K562 (cell line): ENCODE data around the gene CD46. TPM values are rescaled to one million over a fixed set of nuclear protein-coding genes. Genes with fewer than 3 reads are reported as not detected.

Experiments used
- CREB3L1 ChIP-seq: fragments of 450-650 bp; IDR thresholded peaks from 2 replicates; pipeline ENCODE4 v1.6.1; 2014; ENCODE audit warnings: low read depth, mild to moderate bottlenecking, moderate library complexity, borderline replicate concordance
- CREB5 ChIP-seq: fragments of 250-450 bp; sonication (Bioruptor Pico); IDR thresholded peaks from 2 replicates; pipeline ENCODE4 v1.5.0; 2020; ENCODE audit warnings: mild to moderate bottlenecking
- GTF2A2 ChIP-seq: IDR thresholded peaks from 2 replicates; pipeline ENCODE4 v1.6.1; 2016; ENCODE audit warnings: mild to moderate bottlenecking, missing genetic modification characterization, missing compliant biosample characterization
- HDAC1 ChIP-seq, 2 experiments: fragments of 450-650 bp; IDR thresholded peaks; 2 replicates each; pipeline ENCODE4 v1.6.1; 2016 to 2017; ENCODE audit warnings: inconsistent platforms in 1 of 2, mild to moderate bottlenecking in 1 of 2, moderate library complexity in 1 of 2
- HMG20A ChIP-seq: fragments of 450-650 bp; formaldehyde crosslinking; conservative IDR thresholded peaks from 2 replicates; pipeline ENCODE4 v1.4.0; 2020; ENCODE audit warnings: mild to moderate bottlenecking, mixed read lengths
- HSF4 ChIP-seq: fragments of 250-450 bp; sonication (Bioruptor Pico); IDR thresholded peaks from 2 replicates; pipeline ENCODE4 v2.1.2; 2022; ENCODE audit warnings: mild to moderate bottlenecking, moderate library complexity, borderline replicate concordance
- JUN ChIP-seq, 2 experiments: sonication (generic) in 1 of 2; formaldehyde crosslinking in 1 of 2; IDR thresholded peaks; 2 replicates each; pipeline versions ENCODE4 v1.6.1 to v1.8.0; 2012 to 2022; ENCODE audit warnings: borderline replicate concordance in 2 of 2, mild to moderate bottlenecking in 2 of 2, improper control_type of control experiment in 1 of 2, low read depth in 1 of 2, low read length in 1 of 2, missing genetic modification reagents in 1 of 2
- MTA3 ChIP-seq: fragments of 450-650 bp; formaldehyde crosslinking; IDR thresholded peaks from 2 replicates; pipeline ENCODE4 v1.6.1; 2017; ENCODE audit warnings: mild to moderate bottlenecking, borderline replicate concordance
- POLR2AphosphoS2 ChIP-seq: IDR thresholded peaks from 2 replicates; pipeline ENCODE4 v1.6.1; 2012; ENCODE audit warnings: low read length, improper control_type of control experiment
- VEZF1 ChIP-seq: fragments of 200-800 bp; sonication (Bioruptor generic); IDR thresholded peaks from 2 replicates; pipeline ENCODE4 v1.6.1; 2017; ENCODE audit warnings: missing genetic modification characterization, missing compliant biosample characterization
- ZBTB1 ChIP-seq: sonication (generic); formaldehyde crosslinking; IDR thresholded peaks from 2 replicates; pipeline ENCODE4 v1.8.1; 2023; ENCODE audit warnings: missing genetic modification reagents, low read depth, mild to moderate bottlenecking, borderline replicate concordance
- ZNF583 ChIP-seq: fragments of 250-450 bp; sonication (Bioruptor Pico); IDR thresholded peaks from 2 replicates; pipeline ENCODE4 v1.4.0; 2020
- ZNF586 ChIP-seq: fragments of 450-650 bp; formaldehyde crosslinking; conservative IDR thresholded peaks from 2 replicates; pipeline ENCODE4 v1.4.0; 2020; ENCODE audit warnings: mild to moderate bottlenecking, moderate library complexity
- ZNF717 ChIP-seq: fragments of 250-450 bp; sonication (Bioruptor Pico); IDR thresholded peaks from 2 replicates; pipeline ENCODE4 v1.5.0; 2021
- polyA plus RNA-seq, 8 experiments: library from polyadenylated mRNA; depleted of rRNA in 4 of 8; stranded (reverse) in 5 of 8; unstranded in 3 of 8; fragments of >200 nt; fragmentation: Nextera tagmentation in 2 of 8; fragmentation: Illumina TruSeq in 1 of 8; extraction: Ambion mirVana in 2 of 8; extraction: Trizol in 1 of 8; gene quantifications; 2 replicates each; pipeline versions ENCODE4 v1.2.1 to v1.2.3, GENCODE V29; 2011 to 2014; ENCODE audit warnings: inconsistent platforms in 1 of 8, missing spikeins in 1 of 8
- total RNA-seq, 7 experiments: library from RNA; depleted of rRNA in 6 of 7; stranded (reverse); fragments of >200 nt in 6 of 7; fragmentation: Illumina TruSeq in 2 of 7; extraction: Trizol in 2 of 7; gene quantifications; 2 replicates each; pipeline versions ENCODE4 v1.2.1 to v1.2.3, GENCODE V29; 2011 to 2021; ENCODE audit warnings: low replicate concordance in 1 of 7
- TF ChIP-seq, protein P1 (sequence below): fragments of 450-650 bp; conservative IDR thresholded peaks from 2 replicates; pipeline ENCODE4 v1.6.1; 2016; ENCODE audit warnings: missing genetic modification characterization, low read depth, mild to moderate bottlenecking, missing compliant biosample characterization, moderate library complexity
- TF ChIP-seq, protein P2 (sequence below): fragments of 450-650 bp; IDR thresholded peaks from 2 replicates; pipeline ENCODE4 v1.6.1; 2017; ENCODE audit warnings: antibody characterized with exemption, mild to moderate bottlenecking

CD46 gene
- total and polyA plus RNA-seq, 9 of the 15 experiments (the other 6 are each of a cell fraction or from before 2014, with no cell fraction given), result 87.9 to 374 (median 156) TPM

DNA sequence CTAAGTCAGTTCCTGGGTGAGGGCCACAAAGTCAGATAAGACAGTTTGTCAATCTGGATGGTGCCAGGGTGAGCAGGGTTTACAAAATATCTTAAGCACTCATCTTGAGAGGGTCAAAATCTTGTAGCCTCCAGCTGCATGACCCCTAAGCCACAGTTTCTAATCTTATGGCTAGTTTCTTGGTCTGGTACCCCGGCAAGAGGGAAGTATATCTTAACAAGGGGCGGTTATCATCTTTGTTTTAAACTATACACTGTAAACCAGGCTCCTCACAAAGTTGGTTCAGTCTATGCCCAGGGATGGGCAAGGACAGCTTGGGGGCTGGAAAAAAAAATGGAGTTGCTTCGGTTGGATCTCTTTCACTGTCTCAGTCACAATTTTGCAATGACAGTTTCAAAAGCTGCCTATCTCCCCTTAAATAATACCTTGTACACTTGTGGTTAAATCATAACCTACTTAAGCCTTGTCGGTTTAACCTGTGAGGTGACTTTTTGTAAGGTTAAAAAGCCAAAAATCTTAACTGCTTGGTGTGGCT is 7.8 kb upstream of the CD46 start (continued):
- TF ChIP-seq, protein P1, sequence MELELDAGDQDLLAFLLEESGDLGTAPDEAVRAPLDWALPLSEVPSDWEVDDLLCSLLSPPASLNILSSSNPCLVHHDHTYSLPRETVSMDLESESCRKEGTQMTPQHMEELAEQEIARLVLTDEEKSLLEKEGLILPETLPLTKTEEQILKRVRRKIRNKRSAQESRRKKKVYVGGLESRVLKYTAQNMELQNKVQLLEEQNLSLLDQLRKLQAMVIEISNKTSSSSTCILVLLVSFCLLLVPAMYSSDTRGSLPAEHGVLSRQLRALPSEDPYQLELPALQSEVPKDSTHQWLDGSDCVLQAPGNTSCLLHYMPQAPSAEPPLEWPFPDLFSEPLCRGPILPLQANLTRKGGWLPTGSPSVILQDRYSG (tag), result peak; percentile 88
- TF ChIP-seq JUN (IDR thresholded peaks at IDR 0.05; ENCODE audit: borderline replicate concordance, low read depth, low read length), result no peak
- no peak for TF ChIP-seq JUN (CRISPR knock-in tag; IDR thresholded peaks at IDR 0.05; ENCODE audit: borderline replicate concordance)
- peak; percentile 79 for TF ChIP-seq GTF2A2 (tag)
- no peak for TF ChIP-seq POLR2AphosphoS2
- no peak for TF ChIP-seq HSF4 (CRISPR knock-in tag)
- TF ChIP-seq, protein P2, sequence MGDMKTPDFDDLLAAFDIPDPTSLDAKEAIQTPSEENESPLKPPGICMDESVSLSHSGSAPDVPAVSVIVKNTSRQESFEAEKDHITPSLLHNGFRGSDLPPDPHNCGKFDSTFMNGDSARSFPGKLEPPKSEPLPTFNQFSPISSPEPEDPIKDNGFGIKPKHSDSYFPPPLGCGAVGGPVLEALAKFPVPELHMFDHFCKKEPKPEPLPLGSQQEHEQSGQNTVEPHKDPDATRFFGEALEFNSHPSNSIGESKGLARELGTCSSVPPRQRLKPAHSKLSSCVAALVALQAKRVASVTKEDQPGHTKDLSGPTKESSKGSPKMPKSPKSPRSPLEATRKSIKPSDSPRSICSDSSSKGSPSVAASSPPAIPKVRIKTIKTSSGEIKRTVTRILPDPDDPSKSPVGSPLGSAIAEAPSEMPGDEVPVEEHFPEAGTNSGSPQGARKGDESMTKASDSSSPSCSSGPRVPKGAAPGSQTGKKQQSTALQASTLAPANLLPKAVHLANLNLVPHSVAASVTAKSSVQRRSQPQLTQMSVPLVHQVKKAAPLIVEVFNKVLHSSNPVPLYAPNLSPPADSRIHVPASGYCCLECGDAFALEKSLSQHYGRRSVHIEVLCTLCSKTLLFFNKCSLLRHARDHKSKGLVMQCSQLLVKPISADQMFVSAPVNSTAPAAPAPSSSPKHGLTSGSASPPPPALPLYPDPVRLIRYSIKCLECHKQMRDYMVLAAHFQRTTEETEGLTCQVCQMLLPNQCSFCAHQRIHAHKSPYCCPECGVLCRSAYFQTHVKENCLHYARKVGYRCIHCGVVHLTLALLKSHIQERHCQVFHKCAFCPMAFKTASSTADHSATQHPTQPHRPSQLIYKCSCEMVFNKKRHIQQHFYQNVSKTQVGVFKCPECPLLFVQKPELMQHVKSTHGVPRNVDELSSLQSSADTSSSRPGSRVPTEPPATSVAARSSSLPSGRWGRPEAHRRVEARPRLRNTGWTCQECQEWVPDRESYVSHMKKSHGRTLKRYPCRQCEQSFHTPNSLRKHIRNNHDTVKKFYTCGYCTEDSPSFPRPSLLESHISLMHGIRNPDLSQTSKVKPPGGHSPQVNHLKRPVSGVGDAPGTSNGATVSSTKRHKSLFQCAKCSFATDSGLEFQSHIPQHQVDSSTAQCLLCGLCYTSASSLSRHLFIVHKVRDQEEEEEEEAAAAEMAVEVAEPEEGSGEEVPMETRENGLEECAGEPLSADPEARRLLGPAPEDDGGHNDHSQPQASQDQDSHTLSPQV, result peak; percentile 94
- no peak for TF ChIP-seq ZNF717
- TF ChIP-seq VEZF1 (CRISPR knock-in tag), result peak; percentile 23; the same call in 1 of the 2 replicates
- TF ChIP-seq ZNF583 (CRISPR knock-in tag), result peak; percentile 87
- TF ChIP-seq ZBTB1 (CRISPR knock-in tag), result no peak
- 0 out of 2 replicates have a peak, but pooled peaks have one; percentile 12 for TF ChIP-seq CREB5
- 0 out of 4 replicates have a peak, but pooled peaks of 1 of the 2 experiments have one; percentile 28 for TF ChIP-seq HDAC1 (IDR thresholded peaks at IDR 0.05)
- 0 out of 2 replicates have a peak, but pooled peaks have one; percentile 21 for TF ChIP-seq MTA3
- TF ChIP-seq ZNF586 (CRISPR knock-in tag), result no peak
- no peak for TF ChIP-seq HMG20A
- TF ChIP-seq CREB3L1, result no peak
